MCF 10A (cell line): ENCODE data around the gene RAD50. TPM values are rescaled to one million over a fixed set of nuclear protein-coding genes. Genes with fewer than 3 reads are reported as not detected.
"Not testable (repeated sequence)": the region's sequence is repeated elsewhere in the genome, so short reads cannot be mapped to it uniquely, and the experiment has no call there.

ENCODE experiments used
- Bru-seq: library from RNA; stranded (reverse); fragments of 400-500 nt; gene quantifications from one replicate; lab custom pipeline; 2021; lab: Mats Ljungman, UMichigan
- BruChase-seq, 2 experiments: library from RNA; stranded (reverse); fragments of 400-500 nt; gene quantifications; one replicate each; lab custom pipeline; 2021; lab: Mats Ljungman, UMichigan
- BruUV-seq: library from RNA; stranded (reverse); fragments of 400-500 nt; replicated peaks from 2 replicates; lab custom pipeline; 2021; lab: Mats Ljungman, UMichigan
- CTCF ChIA-PET: fragments of 300-600 bp; sonication (Branson Sonifier 250); formaldehyde crosslinking; extraction: SDS; loops from one replicate; lab custom pipeline; 2021; ENCODE audit warnings: antibody characterized with exemption, inconsistent platforms; lab: Yijun Ruan, JAX
- POLR2A ChIA-PET: fragments of 300-600, 350-650 bp; sonication (Branson Sonifier 250); formaldehyde crosslinking; extraction: SDS; loops from one replicate; lab custom pipeline; 2020; ENCODE audit warnings: antibody characterized with exemption, inconsistent platforms; lab: Yijun Ruan, JAX
- DNase-seq: peaks from one replicate; pipeline ENCODE4 v3.0.0-alpha.2; 2018; ENCODE audit not compliant: unreplicated experiment
- H3K27ac Mint-ChIP-seq: one replicate; pipeline ENCODE4 v1.8.0; 2022; ENCODE audit warnings: mild to moderate bottlenecking, low read depth, mixed read lengths; ENCODE audit not compliant: unreplicated experiment
- H3K27me3 Mint-ChIP-seq: one replicate; pipeline ENCODE4 v1.8.0; 2022; ENCODE audit warnings: mixed read lengths; ENCODE audit not compliant: insufficient read depth, unreplicated experiment
- H3K36me3 Mint-ChIP-seq: one replicate; pipeline ENCODE4 v1.8.0; 2022; ENCODE audit warnings: mild to moderate bottlenecking, moderate library complexity, mixed read lengths; ENCODE audit not compliant: insufficient read depth, unreplicated experiment
- H3K4me1 Mint-ChIP-seq: one replicate; pipeline ENCODE4 v1.8.0; 2022; ENCODE audit warnings: mixed read lengths; ENCODE audit not compliant: insufficient read depth, unreplicated experiment
- H3K4me3 Mint-ChIP-seq: one replicate; pipeline ENCODE4 v1.8.0; 2022; ENCODE audit warnings: mild to moderate bottlenecking, moderate library complexity, mixed read lengths; ENCODE audit not compliant: unreplicated experiment
- H3K9me3 Mint-ChIP-seq: one replicate; pipeline ENCODE4 v1.8.0; 2022; ENCODE audit warnings: mixed read lengths; ENCODE audit not compliant: unreplicated experiment
- CTCF ChIP-seq: fragments of 200-600 bp; IDR thresholded peaks from one replicate; pipeline ENCODE4 v1.8.0; 2022; ENCODE audit warnings: antibody characterized with exemption, mild to moderate bottlenecking; ENCODE audit not compliant: unreplicated experiment
- intact Hi-C: fragments of 100-400 bp; cut with micrococcal nuclease; formaldehyde crosslinking; loops from 2 replicates; pipeline ENCODE4 v1.14.1; 2022
- long read RNA-seq: library from polyadenylated mRNA; stranded (forward); transcript quantifications from one replicate; pipeline ENCODE4 v2.0.0, GENCODE V29; 2022
- total RNA-seq: library from RNA; stranded (reverse); gene quantifications from 2 replicates; pipeline ENCODE4 v1.2.3, GENCODE V29; 2022

Gene RAD50
- 145 TPM in 2 replicates for total RNA-seq
- percentile 98 among the genes with signal in this experiment for Bru-seq, nascent RNA
- percentile 100 among the genes with signal in this experiment for BruChase-seq, experiment 1, labeled RNA remaining after a 6-hour chase
- BruChase-seq, experiment 2, labeled RNA remaining after a 2-hour chase: percentile 99 among the genes with signal in this experiment
- long read RNA-seq, full-length matches to known transcripts: 114 of 209 reads
- long read RNA-seq, partial matches to known transcripts: 16 of 209 reads
- long read RNA-seq, other reads (novel, unspliced or antisense): 79 of 209 reads

DNA sequence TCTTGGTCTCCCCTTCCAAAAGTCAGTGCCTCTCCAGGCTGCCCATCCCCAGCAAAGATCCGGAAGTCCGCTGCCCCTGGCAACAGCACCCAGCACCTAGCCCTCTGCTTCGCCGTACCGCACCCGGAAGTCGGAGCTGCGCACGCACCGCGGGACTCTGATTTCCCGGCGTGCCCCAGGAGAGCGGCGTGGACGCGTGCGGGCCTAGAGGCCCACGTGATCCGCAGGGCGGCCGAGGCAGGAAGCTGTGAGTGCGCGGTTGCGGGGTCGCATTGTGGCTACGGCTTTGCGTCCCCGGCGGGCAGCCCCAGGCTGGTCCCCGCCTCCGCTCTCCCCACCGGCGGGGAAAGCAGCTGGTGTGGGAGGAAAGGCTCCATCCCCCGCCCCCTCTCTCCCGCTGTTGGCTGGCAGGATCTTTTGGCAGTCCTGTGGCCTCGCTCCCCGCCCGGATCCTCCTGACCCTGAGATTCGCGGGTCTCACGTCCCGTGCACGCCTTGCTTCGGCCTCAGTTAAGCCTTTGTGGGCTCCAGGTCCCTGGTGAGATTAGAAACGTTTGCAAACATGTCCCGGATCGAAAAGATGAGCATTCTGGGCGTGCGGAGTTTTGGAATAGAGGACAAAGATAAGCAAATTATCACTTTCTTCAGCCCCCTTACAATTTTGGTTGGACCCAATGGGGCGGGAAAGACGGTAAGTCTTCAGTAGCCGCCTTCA is at the start of gene RAD50:
RAD50 (plus strand) TSS at position 215 of the 715 bp plus-strand sequence; CDS start at position 563, 348 bp downstream.
- BruUV-seq: TSS peak; percentile 80
- H3K9me3 Mint-ChIP-seq: no peaks in the 10 kb centered on the region
- ChIA-PET CTCF (interaction anchor here (0.5 to 1.6 kb wide), 6 partner anchors 9 to 1142 kb away, joined by 3 to 6 read pairs (median 3); no protein-coding TSS in a partner anchor), POLR2A (interaction anchor here (0.6 to 2.6 kb wide), 38 partner anchors 8 to 1643 kb away, joined by 3 to 17 read pairs (median 4); partner anchors contain the start of genes GDF9, HSPA4, KIF3A and SHROOM1)
- H3K27me3 Mint-ChIP-seq: no peaks in the 10 kb centered on the region
- peak within 1 kb of the TSS; percentile 99 for H3K27ac Mint-ChIP-seq
- DNase-seq: peak; percentile 97
- TF ChIP-seq CTCF: no peak
- intact Hi-C loops: no loop called here
- H3K36me3 Mint-ChIP-seq: peaks cover 18% of the 10 kb centered on the region
- H3K4me3 Mint-ChIP-seq: peak within 1 kb of the TSS; percentile 97
- H3K4me1 Mint-ChIP-seq: peaks cover 16% of the 10 kb centered on the region

DNA sequence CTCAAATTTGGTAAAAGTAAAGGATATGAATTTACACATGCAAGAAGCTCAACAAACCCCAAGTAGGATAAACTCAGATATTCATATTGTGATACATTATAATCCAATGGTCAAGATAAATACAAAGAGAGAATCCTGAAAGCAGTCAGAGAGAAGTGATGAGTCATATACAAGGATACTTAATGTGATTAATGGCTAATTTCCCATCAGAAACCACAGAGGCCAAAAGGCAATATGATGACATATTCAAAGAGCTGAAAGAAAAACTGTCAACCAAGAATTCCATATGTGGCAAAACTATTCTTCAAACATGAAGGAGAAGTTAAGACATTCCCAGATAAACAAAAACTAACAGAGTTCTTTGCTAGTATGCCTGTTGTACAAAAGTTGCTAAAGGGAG is 46.7 kb upstream of the RAD50 start:
- no peaks in the 10 kb centered on the region for H3K36me3 Mint-ChIP-seq
- CTCF ChIA-PET: interaction anchor here (0.8 to 2.6 kb wide), 12 partner anchors 8 to 445 kb away, joined by 3 to 15 read pairs (median 4); no protein-coding TSS in a partner anchor
- BruUV-seq: no TSS peak
- H3K4me1 Mint-ChIP-seq: peaks cover 23% of the 10 kb centered on the region
- intact Hi-C loops: no loop called here
- peaks cover 22% of the 10 kb centered on the region for H3K9me3 Mint-ChIP-seq
- no peak for TF ChIP-seq CTCF
- H3K27me3 Mint-ChIP-seq: no peaks in the 10 kb centered on the region
- no peak overlapping the region for H3K4me3 Mint-ChIP-seq
- H3K27ac Mint-ChIP-seq: no peak overlapping the region
- POLR2A ChIA-PET: interaction anchor here (0.6 to 2.2 kb wide), 7 partner anchors 9 to 215 kb away, joined by 3 to 10 read pairs (median 3); partner anchors contain the start of gene RAD50
- DNase-seq: peak; percentile 52

DNA sequence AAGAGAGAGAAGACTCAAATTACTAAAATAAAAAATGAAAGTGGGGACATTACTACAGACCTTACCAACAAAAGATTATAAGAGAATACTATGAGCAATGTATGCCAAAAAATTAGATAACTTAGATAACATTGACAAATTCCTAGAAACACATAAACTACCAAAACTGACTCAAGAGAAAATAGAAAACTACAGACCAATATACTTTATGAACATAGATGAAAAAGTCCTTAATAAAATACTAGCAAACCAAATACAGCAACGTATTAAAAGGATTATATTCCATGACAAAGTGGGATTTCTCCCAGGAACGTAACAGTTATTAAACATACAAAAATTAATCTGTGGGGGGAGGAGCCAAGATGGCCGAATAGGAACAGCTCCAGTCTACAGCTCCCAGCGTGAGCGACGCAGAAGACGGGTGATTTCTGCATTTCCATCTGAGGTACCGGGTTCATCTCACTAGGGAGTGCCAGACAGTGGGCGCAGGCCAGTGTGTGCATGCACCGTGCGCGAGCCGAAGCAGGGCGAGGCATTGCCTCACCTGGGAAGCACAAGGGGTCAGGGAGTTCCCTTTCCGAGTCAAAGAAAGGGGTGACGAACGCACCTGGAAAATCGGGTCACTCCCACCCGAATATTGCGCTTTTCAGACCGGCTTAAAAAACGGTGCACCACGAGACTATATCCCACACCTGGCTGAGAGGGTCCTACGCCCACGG is 43.0 kb upstream of the RAD50 start:
- DNase-seq, H3K4me3 Mint-ChIP-seq, BruUV-seq, POLR2A ChIA-PET, intact Hi-C loops, H3K27me3 Mint-ChIP-seq, H3K36me3 Mint-ChIP-seq, H3K27ac Mint-ChIP-seq, H3K4me1 Mint-ChIP-seq: not testable (repeated sequence)
- peaks cover 22% of the 10 kb centered on the region for H3K9me3 Mint-ChIP-seq
- CTCF ChIA-PET: interaction anchor here (0.6 kb wide), 1 partner anchor 316 kb away, joined by 3 read pairs; no protein-coding TSS in a partner anchor

GRCh38 chr5:132522067-132522466 is 34.7 kb upstream of the RAD50 start:
- CTCF ChIA-PET: interaction anchor here (0.6 to 0.7 kb wide), 3 partner anchors 78 to 609 kb away, joined by 3 read pairs; no protein-coding TSS in a partner anchor
- H3K36me3 Mint-ChIP-seq, DNase-seq, H3K27me3 Mint-ChIP-seq, H3K4me3 Mint-ChIP-seq, BruUV-seq, H3K4me1 Mint-ChIP-seq, intact Hi-C loops, H3K27ac Mint-ChIP-seq, POLR2A ChIA-PET: not testable (repeated sequence)
- peaks cover 16% of the 10 kb centered on the region for H3K9me3 Mint-ChIP-seq

GRCh38 chr5:132524877-132525276 is 31.9 kb upstream of the RAD50 start:
- ChIA-PET CTCF (interaction anchor here (1.2 to 3.2 kb wide), 4 partner anchors 18 to 246 kb away, joined by 3 to 29 read pairs (median 4); no protein-coding TSS in a partner anchor), POLR2A (interaction anchor here (0.7 kb wide), 1 partner anchor 1697 kb away, joined by 3 read pairs; no protein-coding TSS in a partner anchor)
- BruUV-seq, intact Hi-C loops, H3K4me3 Mint-ChIP-seq, H3K27ac Mint-ChIP-seq, DNase-seq, H3K36me3 Mint-ChIP-seq, H3K4me1 Mint-ChIP-seq: not testable (repeated sequence)
- Mint-ChIP-seq H3K27me3 (peaks cover 13% of the 10 kb centered on the region), H3K9me3 (peaks cover 16% of the 10 kb centered on the region)
